RWPE1 (cell line): ENCODE results near the gene KNCN.

Experiments used
- CTCF ChIA-PET: fragments of 350-600 bp; sonication (Branson Sonifier 250); formaldehyde crosslinking; extraction: SDS; loops from one replicate; lab custom pipeline; 2021; lab: Yijun Ruan, JAX
- POLR2A ChIA-PET: fragments of 400-600 bp; formaldehyde crosslinking; extraction: SDS; loops from one replicate; lab custom pipeline; 2020; ENCODE audit warnings: antibody characterized with exemption; ENCODE audit not compliant: low non-redundant PET; lab: Yijun Ruan, JAX
- DNase-seq: peaks from one replicate; pipeline ENCODE4 v3.0.0; 2012; ENCODE audit warnings: low spot score
- H3K27ac ChIP-seq: fragments of 450-650 bp; 2 replicates; pipeline ENCODE4 v1.5.1; 2017
- CTCF ChIP-seq: fragments of 450-650 bp; conservative IDR thresholded peaks from 2 replicates; pipeline ENCODE4 v1.5.1; 2017; ENCODE audit warnings: low read depth, mild to moderate bottlenecking

KNCN gene

DNA sequence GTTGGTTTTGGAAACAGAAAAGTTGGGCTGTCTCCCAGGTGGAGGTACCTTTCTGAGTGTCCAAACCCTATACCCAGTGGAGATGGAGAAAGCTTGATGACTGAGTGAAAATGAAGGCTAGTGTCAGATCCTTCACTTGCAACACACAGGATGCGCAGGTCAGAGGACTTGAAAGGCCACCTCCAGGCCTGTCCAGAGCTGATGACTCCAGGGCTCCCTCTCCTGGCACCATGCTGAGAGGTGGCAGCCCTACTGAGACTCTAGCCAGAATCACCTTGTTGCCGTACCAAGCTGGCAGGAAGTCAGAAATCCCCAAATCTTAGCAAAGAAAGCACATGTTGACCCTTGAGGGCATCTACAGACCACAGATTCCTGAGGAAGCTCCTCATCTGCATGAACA lies 16.4 kb downstream of the KNCN start:
- no peak overlapping the region for H3K27ac ChIP-seq
- ChIA-PET POLR2A (no interaction called here), CTCF (interaction anchor here (0.6 to 2.3 kb wide), 9 partner anchors 9 to 95 kb away, joined by 3 to 9 read pairs (median 3); no protein-coding TSS in a partner anchor)
- DNase-seq: no peak
- peak; percentile 36 for TF ChIP-seq CTCF

- ChIA-PET CTCF (interaction anchor here (0.6 to 2.4 kb wide), 10 partner anchors 9 to 976 kb away, joined by 3 to 9 read pairs (median 3); no protein-coding TSS in a partner anchor), POLR2A (no interaction called here)
- no peak overlapping the region for H3K27ac ChIP-seq
- DNase-seq: no peak
- TF ChIP-seq CTCF: no peak; the same call in 1 of the 2 replicates
Measured at GRCh38 chr1:46533179-46533864, 18.1 kb downstream of the KNCN start.

GRCh38 chr1:46532498-46533178 lies 18.8 kb downstream of the KNCN start:
- DNase-seq: no peak
- CTCF ChIA-PET: interaction anchor here (0.6 to 2.4 kb wide), 9 partner anchors 10 to 975 kb away, joined by 3 to 8 read pairs (median 3); no protein-coding TSS in a partner anchor
- H3K27ac ChIP-seq: no peak overlapping the region
- POLR2A ChIA-PET: no interaction called here
- peak; percentile 72 for TF ChIP-seq CTCF

DNA sequence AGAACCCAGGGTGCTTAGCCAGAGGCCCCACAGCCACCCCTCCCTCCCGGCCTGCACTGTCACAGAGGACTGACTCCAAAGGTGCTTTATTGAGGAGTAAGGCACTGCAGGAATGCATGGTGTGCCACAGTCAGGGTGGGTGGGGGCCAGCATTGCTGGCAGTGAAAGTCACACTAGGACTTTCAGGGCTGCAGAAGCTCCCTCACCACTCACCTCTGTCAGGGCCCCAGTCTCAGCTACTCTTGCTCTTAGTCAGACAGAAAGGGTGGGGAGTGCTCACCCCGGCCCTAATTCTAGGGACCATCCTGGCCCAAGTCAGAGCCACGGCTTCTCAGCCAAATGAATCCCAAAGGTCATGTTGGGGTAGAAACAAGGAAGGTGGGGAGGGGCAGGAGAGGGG lies 19.4 kb downstream of the KNCN start:
- ChIA-PET CTCF (interaction anchor here (0.5 to 2.4 kb wide), 4 partner anchors 10 to 120 kb away, joined by 4 to 8 read pairs (median 4); no protein-coding TSS in a partner anchor), POLR2A (no interaction called here)
- H3K27ac ChIP-seq: no peak overlapping the region
- no peak for TF ChIP-seq CTCF
- DNase-seq: no peak

DNA sequence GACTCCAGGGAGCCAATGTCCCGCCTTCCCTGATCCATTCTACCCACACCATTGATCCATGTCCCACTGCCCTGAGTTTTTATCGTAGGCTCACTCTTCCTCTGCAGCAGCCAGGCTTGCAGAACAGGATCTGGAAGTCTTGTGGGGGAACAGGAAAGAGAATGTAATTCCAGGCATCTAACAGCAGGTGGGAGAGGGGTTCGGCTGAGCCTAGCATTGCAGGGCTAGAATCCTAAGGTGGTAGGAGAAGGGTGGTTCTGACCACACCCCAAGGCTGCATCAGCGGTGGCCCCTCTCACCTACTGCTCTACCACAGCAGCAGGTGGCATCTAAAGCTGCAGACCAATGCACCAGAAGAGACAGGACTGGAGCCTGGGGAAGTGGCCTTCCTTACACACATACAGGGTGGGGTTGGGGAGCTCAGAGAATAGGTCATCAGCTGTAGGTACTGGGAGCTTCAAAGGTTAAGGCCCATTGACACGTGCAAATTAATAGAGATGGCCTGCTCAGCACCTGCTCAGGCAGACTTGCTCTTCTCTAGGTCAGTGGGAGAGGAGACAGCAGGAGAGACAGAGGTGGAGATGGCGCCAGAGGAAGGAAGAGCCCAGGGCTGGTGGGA lies 20.5 kb downstream of the KNCN start:
- POLR2A ChIA-PET: no interaction called here
- DNase-seq: no peak
- CTCF ChIA-PET: interaction anchor here (0.6 to 1.7 kb wide), 5 partner anchors 17 to 228 kb away, joined by 3 to 5 read pairs (median 4); partner anchors contain the start of gene LRRC41
- TF ChIP-seq CTCF: no peak
- no peak overlapping the region for H3K27ac ChIP-seq

- DNase-seq: no peak
- no peak for TF ChIP-seq CTCF
- ChIA-PET CTCF (interaction anchor here (0.6 to 1.7 kb wide), 6 partner anchors 18 to 227 kb away, joined by 3 to 5 read pairs (median 4); partner anchors contain the start of gene LRRC41), POLR2A (no interaction called here)
- H3K27ac ChIP-seq: no peak overlapping the region
Measured at GRCh38 chr1:46530311-46530710, 21.1 kb downstream of the KNCN start.
